Activated naive CD4-positive, alpha-beta T cell treated with anti-CD3 and anti-CD28 coated beads, Interleukin-2, amount 50 U/mL, for 72 hours (primary cell): ENCODE results near the gene SPINT2. TPM values are rescaled to one million over a fixed set of nuclear protein-coding genes. Genes with fewer than 3 reads are reported as not detected.

Source experiments
- total RNA-seq, 2 donors: library from RNA; stranded (reverse); gene quantifications; one replicate each; pipeline ENCODE4 v1.2.3, GENCODE V29; 2022

SPINT2 gene
- total RNA-seq, 2 donors from 2014 or later: 43.0 to 101 TPM

Other genes starting within 250 kb of the SPINT2 start
- gene DPF1, start 40.4 kb upstream of the SPINT2 start, total RNA-seq: 1 to 10 TPM in 1 of 2 donors, not detected in 1; 2.1 TPM
- under 1 TPM; 0.46 to 0.74 TPM for gene PPP1R14A, start 8.2 kb upstream of the SPINT2 start, total RNA-seq
- gene C19orf33, start 39.7 kb downstream of the SPINT2 start, total RNA-seq: not detected
- 10 to 100 TPM; 82.1 to 90.0 TPM for gene YIF1B, start 51.4 kb downstream of the SPINT2 start, total RNA-seq
- gene KCNK6, start 55.3 kb downstream of the SPINT2 start, total RNA-seq: 10 to 100 TPM; 10.7 to 12.1 TPM
- gene CATSPERG, start 71.3 kb downstream of the SPINT2 start, total RNA-seq: 10 to 100 TPM in 1 of 2 donors, 1 to 10 TPM in 1; 4.1 to 22.8 TPM
- gene PSMD8, start 110.0 kb downstream of the SPINT2 start, total RNA-seq: 100 to 1,000 TPM; 189 to 203 TPM
- 1 to 10 TPM in 1 of 2 donors, not detected in 1; 1.2 TPM for gene GGN, start 123.5 kb downstream of the SPINT2 start, total RNA-seq
- 1 to 10 TPM; 3.5 to 6.7 TPM for gene SPRED3, start 124.1 kb downstream of the SPINT2 start, total RNA-seq
- 10 to 100 TPM; 28.4 to 33.1 TPM for gene FAM98C, start 138.5 kb downstream of the SPINT2 start, total RNA-seq
- 1 to 10 TPM; 2.3 to 8.3 TPM for gene RASGRP4, start 161.6 kb downstream of the SPINT2 start, total RNA-seq
- 1 to 10 TPM; 2.9 to 5.0 TPM for gene RYR1, start 169.1 kb downstream of the SPINT2 start, total RNA-seq